Measurements from ENCODE around the gene LRRC3B. TPM values are rescaled to one million over a fixed set of nuclear protein-coding genes. Genes with fewer than 3 reads are reported as not detected.

LRRC3B gene
- total and polyA plus RNA-seq, 2 donors (not counting 3 experiments of a cell fraction or from before 2014, with no cell fraction given): not detected

DNA sequence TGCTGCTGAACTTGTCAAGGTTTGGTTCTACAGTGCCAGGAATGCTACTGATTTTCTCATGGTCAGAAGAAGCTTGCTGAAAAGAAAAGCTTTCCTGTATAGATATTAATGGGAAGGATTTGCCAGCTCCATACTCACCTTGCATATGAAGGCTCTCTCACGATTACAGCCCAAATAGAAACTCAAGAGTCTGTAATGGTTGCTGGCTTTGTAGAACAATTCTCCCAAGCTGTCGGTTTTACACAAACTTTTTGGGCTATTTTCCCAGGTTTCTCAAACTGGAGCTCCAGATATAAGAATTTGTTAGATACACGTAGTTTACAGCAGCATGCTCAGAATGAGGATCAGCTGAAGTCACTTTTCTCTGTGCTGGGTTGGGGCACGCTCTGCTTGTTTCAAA is 30.1 kb upstream of the LRRC3B start:
- Histone ChIP-seq H2AFZ (ENCODE audit: low read depth, low read length) (no peak overlapping the region), H3K9me1 (replicated peaks; ENCODE audit: control insufficient read depth, extremely low read depth, insufficient read depth, low read length) (no peaks in the 10 kb centered on the region), H3K36me3 (ENCODE audit: control insufficient read depth in 2 of 2, extremely low read depth in 1 of 2, insufficient read depth in 2 of 2, low read length in 2 of 2) (no peaks in the 10 kb centered on the region), H4K20me1 (replicated peaks; ENCODE audit: control insufficient read depth, extremely low read depth, insufficient read depth, low read length) (no peaks in the 10 kb centered on the region), H3K4me1 (ENCODE audit: control insufficient read depth, extremely low read depth, insufficient read depth, low read length) (no peaks in the 10 kb centered on the region), H3K9ac (replicated peaks; ENCODE audit: extremely low read depth, insufficient read depth, low read length) (no peak overlapping the region), H3K79me2 (ENCODE audit: control insufficient read depth, insufficient read depth, low read length) (no peaks in the 10 kb centered on the region), H3K4me3 (replicated peaks in 1 of 3; ENCODE audit: insufficient read depth in 1 of 3, low read depth in 1 of 3, low read length in 3 of 3) (no peak overlapping the region), H3K27me3 (ENCODE audit: control insufficient read depth in 2 of 2, insufficient read depth in 2 of 2, low read length in 2 of 2) (no peaks in the 10 kb centered on the region), H3K9me3 (replicated peaks; ENCODE audit: control insufficient read depth, insufficient read depth, low read length) (peaks cover 8% of the 10 kb centered on the region), H3K27ac (ENCODE audit: insufficient read depth, low read depth, low read length) (no peak overlapping the region), H3K4me2 (ENCODE audit: insufficient read depth, low read length) (no peak overlapping the region)
- no TSS peak for BruUV-seq (replicated peaks)
- FAIRE-seq (no peak), DNase-seq (ENCODE audit: low read depth, low spot score) (no peak)
- intact Hi-C loops (cut with micrococcal nuclease) (no loop called here), dilution Hi-C loops (cut with MboI; ENCODE audit: extremely low pct_ligation_motif_present, low sequenced_read_pairs) (no loop called here)
- ChIA-PET POLR2A (no interaction called here), CTCF (no interaction called here)
- TF ChIP-seq, protein P1, sequence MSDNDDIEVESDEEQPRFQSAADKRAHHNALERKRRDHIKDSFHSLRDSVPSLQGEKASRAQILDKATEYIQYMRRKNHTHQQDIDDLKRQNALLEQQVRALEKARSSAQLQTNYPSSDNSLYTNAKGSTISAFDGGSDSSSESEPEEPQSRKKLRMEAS (IDR thresholded peaks at IDR 0.05; ENCODE audit: insufficient read depth, insufficient read length): no peak
- TF ChIP-seq POLR2AphosphoS5 (IDR thresholded peaks at IDR 0.05; ENCODE audit: insufficient read depth, low read depth, low read length) (no peak), MYC (IDR thresholded peaks at IDR 0.05; ENCODE audit: low read depth, low read length) (no peak), GATA2 (IDR thresholded peaks at IDR 0.05; ENCODE audit: insufficient read depth, insufficient read length, low read depth, low read length) (no peak), EZH2 (IDR thresholded peaks at IDR 0.05; ENCODE audit: borderline replicate concordance, low read depth, low read length, severe bottlenecking) (no peak), POLR2A (IDR thresholded peaks at IDR 0.05; ENCODE audit: low read depth, low read length) (no peak), JUN (IDR thresholded peaks at IDR 0.05; ENCODE audit: borderline replicate concordance, insufficient read depth, insufficient read length, low read depth) (no peak), FOS (IDR thresholded peaks at IDR 0.05; ENCODE audit: borderline replicate concordance, insufficient read depth, low read length) (no peak)
- TF ChIP-seq, protein P2, sequence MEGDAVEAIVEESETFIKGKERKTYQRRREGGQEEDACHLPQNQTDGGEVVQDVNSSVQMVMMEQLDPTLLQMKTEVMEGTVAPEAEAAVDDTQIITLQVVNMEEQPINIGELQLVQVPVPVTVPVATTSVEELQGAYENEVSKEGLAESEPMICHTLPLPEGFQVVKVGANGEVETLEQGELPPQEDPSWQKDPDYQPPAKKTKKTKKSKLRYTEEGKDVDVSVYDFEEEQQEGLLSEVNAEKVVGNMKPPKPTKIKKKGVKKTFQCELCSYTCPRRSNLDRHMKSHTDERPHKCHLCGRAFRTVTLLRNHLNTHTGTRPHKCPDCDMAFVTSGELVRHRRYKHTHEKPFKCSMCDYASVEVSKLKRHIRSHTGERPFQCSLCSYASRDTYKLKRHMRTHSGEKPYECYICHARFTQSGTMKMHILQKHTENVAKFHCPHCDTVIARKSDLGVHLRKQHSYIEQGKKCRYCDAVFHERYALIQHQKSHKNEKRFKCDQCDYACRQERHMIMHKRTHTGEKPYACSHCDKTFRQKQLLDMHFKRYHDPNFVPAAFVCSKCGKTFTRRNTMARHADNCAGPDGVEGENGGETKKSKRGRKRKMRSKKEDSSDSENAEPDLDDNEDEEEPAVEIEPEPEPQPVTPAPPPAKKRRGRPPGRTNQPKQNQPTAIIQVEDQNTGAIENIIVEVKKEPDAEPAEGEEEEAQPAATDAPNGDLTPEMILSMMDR (IDR thresholded peaks at IDR 0.05; ENCODE audit: extremely low read depth in 1 of 2, insufficient read depth in 1 of 2, low read depth in 1 of 2, low read length in 2 of 2): no peak

Measured in endothelial cell of umbilical vein (primary cell).